NB4 (cell line): Measurements from ENCODE around the gene ZNF768.

ENCODE experiments used
- DNase-seq: peaks from one replicate; pipeline ENCODE4 v3.0.0; 2010; ENCODE audit warnings: low read depth
- H3K4me3 ChIP-seq: one replicate; pipeline ENCODE4 v1.5.1; 2011; ENCODE audit warnings: mild to moderate bottlenecking, low read depth, low read length, moderate library complexity
- CTCF ChIP-seq: IDR thresholded peaks from one replicate; pipeline ENCODE4 v1.5.1; 2012; ENCODE audit warnings: low read depth, low read length
- MAX ChIP-seq: IDR thresholded peaks from 2 replicates; pipeline ENCODE4 v1.6.1; 2011; ENCODE audit warnings: low read depth, low read length
- MYC ChIP-seq: IDR thresholded peaks from 2 replicates; pipeline ENCODE4 v1.6.1; 2011; ENCODE audit warnings: low read depth, low read length
- POLR2A ChIP-seq: IDR thresholded peaks from 2 replicates; pipeline ENCODE4 v1.6.1; 2011; ENCODE audit warnings: mild to moderate bottlenecking; ENCODE audit not compliant: insufficient read length; ENCODE audit errors: extremely low read depth

ZNF768 gene

GRCh38 chr16:30499284-30499683, 27.1 kb downstream of the ZNF768 start:
- H3K4me3 ChIP-seq, result no peak overlapping the region
- DNase-seq, result no peak
- TF ChIP-seq POLR2A, result no peak
- no peak for TF ChIP-seq CTCF
- TF ChIP-seq MYC, result no peak

GRCh38 chr16:30494709-30495108, 31.7 kb downstream of the ZNF768 start:
- TF ChIP-seq POLR2A (no peak), MAX (no peak), CTCF (no peak), MYC (no peak)
- H3K4me3 ChIP-seq, result no peak overlapping the region
- DNase-seq, result no peak

- H3K4me3 ChIP-seq, result no peak overlapping the region
- no peak for DNase-seq
- TF ChIP-seq POLR2A (no peak), CTCF (no peak), MYC (no peak), MAX (no peak)
Measured at GRCh38 chr16:30493941-30494488, 32.4 kb downstream of the ZNF768 start.

- TF ChIP-seq POLR2A (no peak), MAX (peak; percentile 22; the same call in 1 of the 2 replicates), MYC (0 out of 2 replicates have a peak, but pooled peaks have one; percentile 19), CTCF (no peak)
- no peak overlapping the region for H3K4me3 ChIP-seq
- peak; percentile 81 for DNase-seq
Measured at GRCh38 chr16:30491744-30492308, 34.5 kb downstream of the ZNF768 start.

GRCh38 chr16:30491229-30491628, 35.1 kb downstream of the ZNF768 start:
- H3K4me3 ChIP-seq, result no peak overlapping the region
- TF ChIP-seq CTCF (no peak), POLR2A (no peak), MYC (no peak)
- no peak for DNase-seq

- DNase-seq, result no peak
- H3K4me3 ChIP-seq, result no peak overlapping the region
- TF ChIP-seq MYC, result no peak
- TF ChIP-seq CTCF, result no peak
Measured at GRCh38 chr16:30490210-30490609, 36.2 kb downstream of the ZNF768 start.
